GM18517 (cell line): ENCODE measurements around the gene KLHL34.

Source experiments
- ATAC-seq: cut with Tn5 transposase; IDR thresholded peaks from one replicate; pipeline ENCODE4 v1.9.1; 2021; ENCODE audit warnings: mild to moderate bottlenecking, moderate library complexity; ENCODE audit not compliant: unreplicated experiment

KLHL34 gene

DNA sequence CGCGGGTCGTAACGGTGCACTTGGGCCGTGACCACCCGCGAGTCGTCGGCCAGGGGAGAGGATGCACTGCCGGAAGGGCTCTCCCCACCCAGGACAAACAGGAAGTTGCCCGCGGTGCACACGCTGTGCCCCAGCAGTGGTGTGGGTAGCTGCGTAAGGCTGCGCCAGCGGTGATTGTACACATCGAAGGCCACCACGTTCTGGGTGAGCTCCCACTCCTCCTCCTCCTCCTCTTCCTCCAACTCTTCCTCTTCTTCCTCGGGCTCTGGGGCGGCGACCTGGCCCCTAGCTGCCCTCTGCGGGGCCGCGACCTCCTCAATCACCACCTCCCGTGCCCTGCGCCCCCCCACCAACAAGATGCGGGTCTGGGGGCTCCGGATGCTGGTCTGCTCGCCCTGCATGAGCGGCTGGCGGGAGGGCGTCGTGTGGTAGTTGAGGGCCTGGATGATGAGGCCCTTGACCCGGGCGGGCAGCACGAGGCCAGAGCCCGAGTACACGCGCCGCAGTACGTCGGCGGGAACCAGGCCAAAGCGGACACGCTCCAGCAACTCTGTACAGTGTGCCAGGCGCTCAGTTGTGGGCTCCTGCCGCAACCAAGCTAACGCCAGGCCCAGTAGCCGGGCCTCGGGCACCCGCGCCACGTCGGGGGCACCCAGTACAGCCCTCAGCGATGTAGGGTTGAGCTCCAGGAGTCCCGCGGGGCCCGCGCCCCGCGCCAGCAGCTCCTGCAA is 1.4 kb downstream of the KLHL34 start:
- no peak for ATAC-seq

- no peak for ATAC-seq
Observed at GRCh38 chrX:21655901-21656586, 2.1 kb downstream of the KLHL34 start.

- ATAC-seq, result no peak
Observed at GRCh38 chrX:21645886-21646285, 12.2 kb downstream of the KLHL34 start.

GRCh38 chrX:21645431-21645830 is 12.7 kb downstream of the KLHL34 start:
- no peak for ATAC-seq

DNA sequence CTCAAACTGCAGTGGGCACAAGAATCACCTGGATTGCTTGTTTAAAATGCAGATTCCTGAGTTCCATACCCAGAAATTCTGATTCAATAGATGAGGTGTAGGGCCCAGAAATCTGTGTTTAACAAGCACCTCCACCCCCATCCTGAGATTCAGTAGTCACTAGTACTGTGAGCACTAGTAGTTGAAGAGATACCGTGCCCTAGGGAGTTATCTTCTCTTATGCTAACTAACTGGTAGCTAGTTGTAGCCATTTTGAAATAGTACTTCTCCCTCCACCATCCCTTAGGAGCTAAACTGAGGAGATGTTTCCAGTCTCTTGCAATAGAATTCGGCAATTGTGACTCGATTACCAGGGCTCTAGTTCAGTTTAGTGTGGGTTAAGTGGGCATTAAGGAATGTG is 18.4 kb downstream of the KLHL34 start:
- no peak for ATAC-seq

GRCh38 chrX:21638311-21638710 is 19.8 kb downstream of the KLHL34 start:
- no peak for ATAC-seq

DNA sequence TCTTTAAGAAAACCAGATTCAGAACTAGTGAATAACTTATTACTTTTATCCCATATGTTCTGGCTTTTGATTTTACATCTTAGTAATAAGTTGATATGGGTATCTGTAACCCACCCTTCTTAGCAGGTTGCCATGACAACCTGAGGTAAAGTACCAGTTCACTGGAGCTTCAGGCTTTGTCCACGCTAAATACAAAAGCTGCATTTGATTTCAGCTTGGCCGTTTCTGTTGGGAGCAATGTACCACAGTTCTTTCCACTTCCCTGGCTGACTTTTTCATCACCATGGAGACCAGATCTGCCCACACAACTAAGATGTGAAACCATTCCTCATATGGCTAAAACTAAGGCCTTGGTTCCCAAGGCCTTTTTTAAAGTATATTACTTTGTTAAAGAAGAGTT is 26.1 kb downstream of the KLHL34 start:
- ATAC-seq, result no peak

DNA sequence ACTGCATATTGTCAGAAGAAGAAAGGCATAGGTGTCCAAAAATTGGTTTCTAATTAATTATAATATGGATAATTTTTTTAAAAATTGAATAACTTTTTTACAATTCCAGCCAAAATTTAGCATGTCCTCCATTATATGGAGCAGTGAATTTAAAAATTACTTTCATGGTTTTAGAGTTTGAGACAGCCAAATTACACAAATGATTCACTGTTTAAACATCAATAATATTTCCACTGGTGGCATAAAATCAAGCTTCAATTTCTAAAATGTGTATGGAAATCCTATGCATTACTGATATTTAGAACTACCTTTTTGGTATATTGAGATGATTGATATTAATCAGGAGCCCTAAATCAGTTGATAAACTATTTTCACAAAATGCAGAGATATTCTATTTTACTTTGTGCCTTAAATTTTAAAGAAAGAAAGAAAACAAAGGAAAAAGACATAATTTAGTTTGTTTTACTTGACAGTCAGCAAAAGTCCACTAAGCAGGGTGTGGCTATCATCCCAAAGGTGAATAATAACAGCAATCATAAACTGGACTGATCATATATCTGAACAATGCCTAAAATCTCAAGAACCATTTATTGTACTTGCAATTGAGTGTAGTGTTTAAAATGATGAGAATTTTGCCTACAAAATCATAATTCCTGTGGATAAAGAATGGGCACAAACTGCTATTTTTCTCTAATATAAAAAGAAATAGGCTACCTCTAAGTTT is 34.2 kb downstream of the KLHL34 start:
- no peak for ATAC-seq

DNA sequence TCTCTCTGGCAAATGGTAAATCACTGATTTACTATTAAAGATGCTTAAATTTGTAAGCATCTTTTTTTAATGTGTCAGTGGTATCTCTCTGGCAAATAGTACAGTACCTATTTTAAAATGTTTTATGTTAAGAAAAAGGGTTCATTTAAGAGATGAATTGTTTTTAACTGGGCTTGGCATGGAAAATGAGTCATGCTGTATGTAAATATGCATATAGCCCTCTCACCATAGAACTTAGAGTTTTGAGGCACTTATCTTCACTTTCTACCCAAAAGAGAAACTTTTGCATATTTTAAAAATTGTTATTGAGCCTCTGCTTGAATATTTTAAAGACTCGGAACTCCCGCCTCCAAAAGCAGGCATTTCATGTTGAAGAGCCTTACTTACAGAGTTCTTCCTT is 37.9 kb downstream of the KLHL34 start:
- no peak for ATAC-seq

- no peak for ATAC-seq
Observed at GRCh38 chrX:21616386-21616785, 41.7 kb downstream of the KLHL34 start.

DNA sequence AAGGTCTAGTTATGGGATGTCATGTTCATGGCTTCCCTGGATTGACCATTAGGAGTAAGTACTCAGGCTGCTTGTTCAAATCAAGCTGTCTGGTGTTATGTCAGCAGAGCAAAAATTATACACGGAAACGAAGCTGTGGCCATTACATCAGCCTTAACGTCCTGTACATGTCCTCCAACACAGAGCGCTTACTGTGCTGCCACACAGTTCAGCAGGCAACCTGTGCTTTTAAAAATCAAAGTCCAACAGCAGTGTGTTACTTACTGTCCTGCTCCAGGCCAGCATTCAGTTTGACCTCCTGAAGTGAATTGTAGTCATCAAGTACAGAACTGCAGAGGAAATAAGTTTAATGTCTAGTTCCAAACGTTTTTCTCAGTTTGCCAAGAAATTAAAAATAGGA is 46.0 kb downstream of the KLHL34 start:
- no peak for ATAC-seq

DNA sequence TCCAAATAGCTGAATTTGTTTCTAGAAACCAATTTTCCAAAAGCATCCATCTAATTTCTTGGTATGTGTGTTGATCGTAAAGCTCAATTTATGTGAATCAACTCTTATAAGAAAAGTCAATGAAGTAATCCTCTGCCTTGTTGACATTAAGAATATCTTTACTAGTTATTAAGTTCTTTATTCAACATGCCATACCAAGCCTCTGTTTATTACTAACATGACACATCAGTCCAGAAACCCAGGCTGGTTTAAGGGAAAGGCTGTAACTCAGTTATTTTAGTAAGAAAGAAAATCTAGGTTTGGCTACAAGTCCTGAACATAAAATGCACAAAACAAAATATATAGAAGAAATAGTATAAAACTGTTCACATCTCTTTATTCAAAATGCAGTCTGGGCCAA is 48.0 kb downstream of the KLHL34 start:
- ATAC-seq, result no peak

- ATAC-seq, result no peak
Observed at GRCh38 chrX:21606002-21606401, 52.1 kb downstream of the KLHL34 start.
